ENCODE measurements around the gene PATL1. TPM values are rescaled to one million over a fixed set of nuclear protein-coding genes. Genes with fewer than 3 reads are reported as not detected.

PATL1 gene
- total and polyA plus RNA-seq, 2 donors (not counting 1 experiment from before 2014, with no cell fraction given), result 40.8 to 45.0 TPM

DNA sequence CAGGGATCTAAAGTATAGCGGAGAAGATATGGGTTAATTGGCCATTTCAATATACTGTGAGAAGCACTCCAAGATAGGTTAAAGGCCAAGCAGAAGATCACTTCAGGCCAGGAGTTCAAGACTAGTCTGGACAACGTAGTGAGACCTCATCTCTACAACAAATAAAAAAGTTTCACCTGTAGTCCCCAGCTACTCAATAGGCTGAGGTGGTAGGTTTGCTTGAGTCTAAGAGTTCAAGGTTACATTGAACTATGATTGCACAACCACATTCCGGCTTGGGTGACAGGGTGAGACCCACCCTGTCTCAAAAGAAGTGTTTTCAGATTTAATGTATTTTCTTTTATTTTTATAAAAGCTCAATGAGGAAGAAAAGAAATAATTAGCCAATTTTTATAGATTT lies 25.4 kb downstream of the PATL1 start:
- ATAC-seq (ENCODE audit: low read depth) (no peak), DNase-seq (no peak)
- no peak overlapping the region for H3K27ac ChIP-seq (ENCODE audit: low read length in 2 of 2)
- Mint-ChIP-seq H3K4me3 (no peak overlapping the region), H3K4me1 (no peaks in the 10 kb centered on the region), H3K27ac (no peak overlapping the region), H3K27me3 (no peaks in the 10 kb centered on the region), H3K9me3 (ENCODE audit: insufficient read depth) (no peaks in the 10 kb centered on the region)
- intact Hi-C loops (cut with micrococcal nuclease), result no loop called here
- H3K9ac ChIP-seq (ENCODE audit: low read length), result no peak overlapping the region
- no peaks in the 10 kb centered on the region for H3K79me2 ChIP-seq (ENCODE audit: control insufficient read depth, insufficient read depth, low read length)
- TF ChIP-seq, protein P1, sequence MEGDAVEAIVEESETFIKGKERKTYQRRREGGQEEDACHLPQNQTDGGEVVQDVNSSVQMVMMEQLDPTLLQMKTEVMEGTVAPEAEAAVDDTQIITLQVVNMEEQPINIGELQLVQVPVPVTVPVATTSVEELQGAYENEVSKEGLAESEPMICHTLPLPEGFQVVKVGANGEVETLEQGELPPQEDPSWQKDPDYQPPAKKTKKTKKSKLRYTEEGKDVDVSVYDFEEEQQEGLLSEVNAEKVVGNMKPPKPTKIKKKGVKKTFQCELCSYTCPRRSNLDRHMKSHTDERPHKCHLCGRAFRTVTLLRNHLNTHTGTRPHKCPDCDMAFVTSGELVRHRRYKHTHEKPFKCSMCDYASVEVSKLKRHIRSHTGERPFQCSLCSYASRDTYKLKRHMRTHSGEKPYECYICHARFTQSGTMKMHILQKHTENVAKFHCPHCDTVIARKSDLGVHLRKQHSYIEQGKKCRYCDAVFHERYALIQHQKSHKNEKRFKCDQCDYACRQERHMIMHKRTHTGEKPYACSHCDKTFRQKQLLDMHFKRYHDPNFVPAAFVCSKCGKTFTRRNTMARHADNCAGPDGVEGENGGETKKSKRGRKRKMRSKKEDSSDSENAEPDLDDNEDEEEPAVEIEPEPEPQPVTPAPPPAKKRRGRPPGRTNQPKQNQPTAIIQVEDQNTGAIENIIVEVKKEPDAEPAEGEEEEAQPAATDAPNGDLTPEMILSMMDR (IDR thresholded peaks at IDR 0.05), result no peak
- no peaks in the 10 kb centered on the region for H3K4me1 ChIP-seq (ENCODE audit: control insufficient read depth in 2 of 2, insufficient read depth in 2 of 2, low read length in 2 of 2)
- H4K20me1 ChIP-seq (ENCODE audit: control insufficient read depth, insufficient read depth, low read length, poor library complexity, severe bottlenecking), result no peaks in the 10 kb centered on the region
- H3K36me3 ChIP-seq (replicated peaks in 1 of 2; ENCODE audit: control extremely low read depth in 1 of 2, control insufficient read depth in 1 of 2, extremely low read depth in 1 of 2, insufficient read depth in 2 of 2, low read length in 1 of 2), result peaks cover 24 to 87% of the 10 kb centered on the region in 2 experiments
- POLR2A ChIA-PET, result no interaction called here
- H3K4me2 ChIP-seq (replicated peaks; ENCODE audit: low read depth, low read length, poor library complexity, severe bottlenecking), result no peak overlapping the region
- H3K4me3 ChIP-seq (ENCODE audit: control extremely low read depth in 1 of 5, extremely low read depth in 1 of 5, insufficient read depth in 1 of 5, low read depth in 2 of 5, low read length in 4 of 5), result no peak overlapping the region
- WGBS (ENCODE audit: insufficient coverage), result no CpG with 5 or more reads among the region's 3 CpGs
- H3K27me3 ChIP-seq (replicated peaks in 1 of 4; ENCODE audit: control extremely low read depth in 1 of 4, control insufficient read depth in 3 of 4, insufficient read depth in 4 of 4, low read length in 3 of 4), result no peaks in the 10 kb centered on the region
- no peak overlapping the region for H2AFZ ChIP-seq (ENCODE audit: insufficient read depth, low read depth, low read length, poor library complexity, severe bottlenecking)
- CTCF ChIA-PET, result no interaction called here
- no peaks in the 10 kb centered on the region for H3K9me3 ChIP-seq (ENCODE audit: control extremely low read depth in 1 of 3, control insufficient read depth in 2 of 3, insufficient read depth in 1 of 3, low read length in 2 of 3)

DNA sequence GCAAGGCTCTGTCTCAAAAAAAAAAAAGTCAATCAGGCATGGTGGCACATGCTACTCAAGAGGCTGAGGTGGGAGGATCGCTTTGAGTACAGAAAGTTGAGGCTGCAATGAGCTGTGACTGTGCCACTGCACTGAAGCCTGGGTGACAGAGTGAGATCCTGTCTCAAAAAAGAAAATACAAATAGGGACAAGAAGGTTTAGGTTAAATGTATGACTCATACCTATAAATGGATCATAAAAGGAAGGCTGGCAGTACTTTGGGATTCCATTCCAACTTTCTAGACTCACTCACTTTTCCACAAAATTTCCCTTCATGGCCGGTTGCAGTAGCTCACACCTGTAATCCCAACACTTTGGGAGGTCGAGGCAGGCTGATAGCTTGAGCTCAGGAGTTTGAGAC lies 27.7 kb downstream of the PATL1 start:
- Histone ChIP-seq H2AFZ (ENCODE audit: insufficient read depth, low read depth, low read length, poor library complexity, severe bottlenecking) (no peak overlapping the region), H4K20me1 (ENCODE audit: control insufficient read depth, insufficient read depth, low read length, poor library complexity, severe bottlenecking) (no peaks in the 10 kb centered on the region), H3K27ac (ENCODE audit: low read length in 2 of 2) (no peak overlapping the region), H3K36me3 (replicated peaks in 1 of 2; ENCODE audit: control extremely low read depth in 1 of 2, control insufficient read depth in 1 of 2, extremely low read depth in 1 of 2, insufficient read depth in 2 of 2, low read length in 1 of 2) (peaks cover 25 to 90% of the 10 kb centered on the region in 2 experiments), H3K27me3 (replicated peaks in 1 of 4; ENCODE audit: control extremely low read depth in 1 of 4, control insufficient read depth in 3 of 4, insufficient read depth in 4 of 4, low read length in 3 of 4) (no peaks in the 10 kb centered on the region), H3K9ac (ENCODE audit: low read length) (no peak overlapping the region), H3K4me2 (replicated peaks; ENCODE audit: low read depth, low read length, poor library complexity, severe bottlenecking) (no peak overlapping the region), H3K4me1 (ENCODE audit: control insufficient read depth in 2 of 2, insufficient read depth in 2 of 2, low read length in 2 of 2) (no peaks in the 10 kb centered on the region), H3K4me3 (ENCODE audit: control extremely low read depth in 1 of 5, extremely low read depth in 1 of 5, insufficient read depth in 1 of 5, low read depth in 2 of 5, low read length in 4 of 5) (no peak overlapping the region), H3K9me3 (ENCODE audit: control extremely low read depth in 1 of 3, control insufficient read depth in 2 of 3, insufficient read depth in 1 of 3, low read length in 2 of 3) (no peaks in the 10 kb centered on the region), H3K79me2 (ENCODE audit: control insufficient read depth, insufficient read depth, low read length) (no peaks in the 10 kb centered on the region)
- Mint-ChIP-seq H3K4me3 (no peak overlapping the region), H3K4me1 (no peaks in the 10 kb centered on the region), H3K9me3 (ENCODE audit: insufficient read depth) (no peaks in the 10 kb centered on the region), H3K27ac (no peak overlapping the region), H3K27me3 (no peaks in the 10 kb centered on the region)
- no peak for ATAC-seq (ENCODE audit: low read depth)
- intact Hi-C loops (cut with micrococcal nuclease), result no loop called here
- ChIA-PET CTCF (interaction anchor here (0.7 kb wide), 1 partner anchor 9 kb away, joined by 4 read pairs; no protein-coding TSS in a partner anchor), POLR2A (no interaction called here)
- 92% methylated on average over 2 of the region's 3 CpGs for WGBS (ENCODE audit: insufficient coverage)
- TF ChIP-seq, protein P1 (IDR thresholded peaks at IDR 0.05), result no peak
- DNase-seq, result no peak
